Measurements from ENCODE around the gene ZNF804A.
"Not testable (repeated sequence)": the region's sequence is repeated elsewhere in the genome, so short reads cannot be mapped to it uniquely, and the experiment has no call there.

Gene ZNF804A

GRCh38 chr2:184799379-184799778 is 201.1 kb downstream of the ZNF804A start:
- in situ Hi-C loops (cut with MboI; ENCODE audit: low sequenced_read_pairs), result no loop called here

DNA sequence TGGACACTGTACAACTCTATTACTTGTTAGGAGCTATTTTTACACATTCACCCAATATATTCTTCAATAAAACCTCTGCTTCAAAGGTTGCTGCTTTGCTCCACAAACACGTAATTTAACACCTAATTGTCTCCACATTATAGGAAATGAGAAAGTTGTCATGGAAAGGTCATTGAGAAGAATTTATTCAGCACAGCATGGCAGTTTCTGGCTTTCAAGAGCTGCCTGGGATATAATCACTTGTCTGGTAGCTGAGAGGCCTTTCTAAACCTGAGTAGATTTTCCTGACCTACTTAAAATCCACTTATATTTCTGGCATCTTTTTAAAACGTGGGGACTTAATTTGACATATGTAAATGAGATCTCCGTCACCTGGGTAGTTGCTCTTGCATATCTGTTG is 216.1 kb downstream of the ZNF804A start:
- in situ Hi-C loops (cut with MboI; ENCODE audit: low sequenced_read_pairs), result no loop called here

GRCh38 chr2:184815824-184816223 is 217.5 kb downstream of the ZNF804A start:
- in situ Hi-C loops (cut with MboI; ENCODE audit: low sequenced_read_pairs), result no loop called here

DNA sequence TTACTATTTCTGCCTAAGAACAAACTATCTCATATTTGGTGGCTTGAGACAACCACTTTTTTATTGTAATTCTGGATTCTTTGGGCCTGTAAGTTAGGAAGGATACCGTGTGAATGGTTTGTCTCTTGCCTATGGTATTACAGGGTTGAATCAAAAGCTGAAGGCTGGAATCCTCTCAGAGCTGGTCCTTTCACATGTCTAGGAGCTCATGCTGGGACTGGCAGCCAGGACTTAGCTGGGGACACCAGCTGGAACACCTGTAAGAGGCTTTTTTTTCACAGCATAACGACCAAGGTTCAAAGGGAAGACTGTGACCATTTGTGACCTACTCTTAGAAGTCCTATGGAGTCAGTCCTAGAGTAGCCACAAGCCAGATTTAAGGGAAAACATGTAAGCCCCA is 226.3 kb downstream of the ZNF804A start:
- in situ Hi-C loops (cut with MboI; ENCODE audit: low sequenced_read_pairs), result no loop called here

DNA sequence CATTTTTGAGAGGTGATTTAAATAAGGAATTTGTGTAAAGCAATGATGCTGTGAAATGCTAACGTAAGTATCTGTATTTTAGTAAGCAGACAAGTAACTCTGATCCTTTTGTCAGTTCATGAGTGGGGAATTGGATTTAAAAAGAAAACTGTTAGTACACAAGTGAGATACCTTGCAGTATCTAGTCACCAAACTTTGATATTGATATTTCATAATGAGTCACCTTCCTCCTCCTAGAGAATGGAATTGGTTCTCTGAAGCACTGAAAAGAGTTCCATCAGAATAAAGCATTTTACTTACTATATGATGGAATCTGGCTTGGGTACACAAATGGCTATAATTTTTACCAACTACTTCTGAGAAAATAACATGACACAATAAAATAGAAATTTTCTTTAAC is 232.2 kb downstream of the ZNF804A start:
- in situ Hi-C loops (cut with MboI; ENCODE audit: low sequenced_read_pairs), result no loop called here

- in situ Hi-C loops (cut with MboI; ENCODE audit: low sequenced_read_pairs), result no loop called here
Observed at GRCh38 chr2:184834699-184835397, 236.5 kb downstream of the ZNF804A start.

DNA sequence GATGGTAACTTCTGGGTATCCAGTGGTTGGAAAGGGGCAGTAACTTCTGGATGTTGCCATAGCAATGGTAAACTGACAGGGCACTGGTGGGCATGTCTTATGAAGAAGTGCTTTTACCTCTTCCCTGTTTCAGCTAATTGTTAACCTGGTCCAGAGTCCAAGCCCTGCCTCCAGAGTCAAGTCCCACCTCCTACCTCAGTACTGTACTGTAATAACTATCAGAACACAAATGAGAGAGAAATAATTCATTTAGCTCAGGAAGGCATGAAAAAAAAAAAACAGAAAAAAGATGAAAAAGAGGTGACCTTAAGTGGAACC is 237.0 kb downstream of the ZNF804A start:
- in situ Hi-C loops (cut with MboI; ENCODE audit: low sequenced_read_pairs), result no loop called here

- in situ Hi-C loops (cut with MboI; ENCODE audit: low sequenced_read_pairs), result no loop called here
Observed at GRCh38 chr2:184847331-184847730, 249.0 kb downstream of the ZNF804A start.

- in situ Hi-C loops (cut with MboI; ENCODE audit: low sequenced_read_pairs), result no loop called here
Observed at GRCh38 chr2:184849516-184849915, 251.2 kb downstream of the ZNF804A start.

- in situ Hi-C loops (cut with MboI; ENCODE audit: low sequenced_read_pairs), result no loop called here
Observed at GRCh38 chr2:184851576-184851975, 253.2 kb downstream of the ZNF804A start.

- in situ Hi-C loops (cut with MboI; ENCODE audit: low sequenced_read_pairs), result no loop called here
Observed at GRCh38 chr2:184859187-184859586, 260.9 kb downstream of the ZNF804A start.

- in situ Hi-C loops (cut with MboI; ENCODE audit: low sequenced_read_pairs), result no loop called here
Observed at GRCh38 chr2:184860744-184861143, 262.4 kb downstream of the ZNF804A start.

DNA sequence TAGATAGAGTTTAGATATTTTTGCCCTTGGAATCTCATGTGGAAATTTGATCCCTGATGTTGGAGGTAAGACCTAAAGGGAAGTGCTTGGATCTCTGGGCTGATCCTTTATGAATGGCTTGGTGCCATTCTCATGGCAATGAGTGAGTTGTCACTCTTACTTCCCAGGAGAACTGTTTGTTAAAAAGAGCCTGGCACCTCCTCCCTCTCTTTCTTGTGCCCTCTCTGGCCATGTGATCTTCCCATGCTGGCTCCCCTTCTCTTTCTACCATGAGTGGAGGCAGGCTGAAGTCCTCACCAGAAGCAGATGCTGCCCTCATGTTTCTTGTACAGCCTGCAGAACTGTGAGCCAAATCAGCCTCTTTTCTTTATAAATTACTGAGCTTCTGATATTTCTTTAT is 276.9 kb downstream of the ZNF804A start:
- in situ Hi-C loops (cut with MboI; ENCODE audit: low sequenced_read_pairs), result no loop called here

GRCh38 chr2:184875911-184876310 is 277.6 kb downstream of the ZNF804A start:
- in situ Hi-C loops (cut with MboI; ENCODE audit: low sequenced_read_pairs), result no loop called here

GRCh38 chr2:184877909-184878308 is 279.6 kb downstream of the ZNF804A start:
- in situ Hi-C loops (cut with MboI; ENCODE audit: low sequenced_read_pairs), result no loop called here

DNA sequence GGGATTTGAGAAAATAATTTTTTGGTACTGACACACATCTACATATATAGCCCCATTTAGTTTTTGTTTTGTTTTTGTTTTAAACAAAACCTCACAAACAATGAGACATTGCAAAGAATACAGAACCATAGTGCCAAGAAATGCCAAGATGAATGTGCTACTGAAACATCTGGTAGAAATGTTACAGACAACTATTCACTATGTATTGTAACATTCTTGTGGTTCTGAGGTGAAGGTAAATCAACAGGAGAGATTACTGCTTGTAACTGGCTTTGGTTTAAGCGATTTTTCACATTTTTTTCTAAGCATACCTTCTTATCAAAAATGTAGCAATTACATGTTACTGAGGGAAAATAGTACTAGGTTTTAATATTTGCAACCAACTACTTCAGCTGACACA is 281.3 kb downstream of the ZNF804A start:
- in situ Hi-C loops (cut with MboI; ENCODE audit: low sequenced_read_pairs), result no loop called here

DNA sequence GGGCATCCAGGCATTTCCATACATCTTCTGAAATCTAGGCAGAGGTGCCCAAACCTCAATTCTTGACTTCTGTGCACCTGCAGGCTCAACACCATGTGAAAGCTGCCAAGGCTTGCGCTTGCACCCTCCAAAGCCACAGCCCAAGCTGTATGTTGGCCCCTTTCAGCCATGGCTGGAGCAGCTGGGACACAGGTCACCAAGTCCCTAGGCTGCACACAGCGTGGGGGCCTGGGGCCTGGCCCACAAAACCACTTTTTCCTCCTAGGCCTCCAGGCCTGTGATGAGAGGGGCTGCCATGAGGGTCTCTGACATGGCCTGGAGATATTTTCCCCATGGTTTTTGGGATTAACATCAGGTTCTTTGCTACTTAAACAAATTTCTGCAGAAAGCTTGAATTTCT is 288.3 kb downstream of the ZNF804A start:
- in situ Hi-C loops (cut with MboI; ENCODE audit: low sequenced_read_pairs), result not testable (repeated sequence)

- in situ Hi-C loops (cut with MboI; ENCODE audit: low sequenced_read_pairs), result no loop called here
Observed at GRCh38 chr2:184890311-184890710, 292.0 kb downstream of the ZNF804A start.

DNA sequence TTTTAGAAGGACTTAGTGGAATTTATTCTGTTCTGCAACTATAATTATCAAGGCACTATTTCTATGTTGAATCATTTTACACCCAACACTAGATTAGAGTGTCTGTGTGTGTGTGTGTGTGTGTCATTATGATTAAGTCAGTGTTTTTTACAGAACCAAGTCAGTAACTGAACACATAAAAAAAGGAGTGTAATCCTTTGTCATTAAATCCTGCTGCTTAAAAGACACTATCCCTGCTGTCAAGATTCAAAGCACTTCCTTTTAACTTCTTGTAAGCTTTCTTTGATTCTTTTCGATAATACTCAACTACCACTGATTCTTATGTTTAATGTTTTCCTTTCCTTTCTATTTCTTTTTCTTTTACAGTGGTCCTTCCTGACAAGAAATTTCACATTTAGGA is 306.7 kb downstream of the ZNF804A start:
- in situ Hi-C loops (cut with MboI; ENCODE audit: low sequenced_read_pairs), result no loop called here

GRCh38 chr2:184906160-184906559 is 307.8 kb downstream of the ZNF804A start:
- in situ Hi-C loops (cut with MboI; ENCODE audit: low sequenced_read_pairs), result no loop called here

GRCh38 chr2:184906709-184907108 is 308.4 kb downstream of the ZNF804A start:
- in situ Hi-C loops (cut with MboI; ENCODE audit: low sequenced_read_pairs), result no loop called here

- in situ Hi-C loops (cut with MboI; ENCODE audit: low sequenced_read_pairs), result no loop called here
Observed at GRCh38 chr2:184908966-184909365, 310.6 kb downstream of the ZNF804A start.

DNA sequence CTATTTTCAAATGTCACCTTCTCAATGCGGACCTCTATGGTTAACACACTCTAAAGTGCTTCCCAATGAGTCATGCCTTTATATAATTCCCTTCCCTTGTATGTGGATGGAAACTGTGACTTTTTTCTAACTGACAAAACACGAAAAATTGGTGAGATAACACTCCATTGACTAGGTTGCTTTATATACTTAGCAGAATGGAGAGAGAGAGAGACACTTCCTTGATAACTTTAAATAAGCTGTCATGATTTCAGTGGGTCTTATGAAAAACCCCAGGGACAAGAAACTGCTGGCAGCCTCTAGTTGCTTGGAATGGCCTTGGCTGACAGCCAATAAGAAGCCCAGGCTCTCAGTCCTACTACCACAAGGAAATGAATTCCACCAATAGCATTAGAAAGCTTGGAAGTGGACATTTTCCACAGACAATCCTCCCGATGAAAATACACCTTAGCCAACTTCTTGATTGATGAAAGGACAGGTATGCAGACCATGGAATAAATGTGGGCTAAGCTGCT is 322.2 kb downstream of the ZNF804A start:
- in situ Hi-C loops (cut with MboI; ENCODE audit: low sequenced_read_pairs), result no loop called here
